ENCODE results near the gene PPP1R14D. TPM values are rescaled to one million over a fixed set of nuclear protein-coding genes. Genes with fewer than 3 reads are reported as not detected.

PPP1R14D gene
- polyA plus RNA-seq, 3 donors = 0.27 to 0.61 (median 0.44) TPM

- no peak for DNase-seq (ENCODE audit: extremely low read depth in 1 of 11, low read depth in 9 of 11, low spot score in 4 of 11)
Observed at GRCh38 chr15:40793216-40793989, 35.1 kb downstream of the PPP1R14D start.

- DNase-seq (ENCODE audit: extremely low read depth in 1 of 11, low read depth in 9 of 11, low spot score in 4 of 11) = no peak
Observed at GRCh38 chr15:40792394-40792793, 36.1 kb downstream of the PPP1R14D start.

GRCh38 chr15:40790718-40791117, 37.8 kb downstream of the PPP1R14D start:
- no peak for DNase-seq (ENCODE audit: extremely low read depth in 1 of 11, low read depth in 9 of 11, low spot score in 4 of 11)

- DNase-seq (ENCODE audit: extremely low read depth in 1 of 11, low read depth in 9 of 11, low spot score in 4 of 11) = no peak
Observed at GRCh38 chr15:40789999-40790398, 38.5 kb downstream of the PPP1R14D start.

- no peak for DNase-seq (ENCODE audit: extremely low read depth in 1 of 11, low read depth in 9 of 11, low spot score in 4 of 11)
Observed at GRCh38 chr15:40789119-40789518, 39.4 kb downstream of the PPP1R14D start.

- DNase-seq (ENCODE audit: extremely low read depth in 1 of 11, low read depth in 9 of 11, low spot score in 4 of 11) = no peak
Observed at GRCh38 chr15:40787991-40788390, 40.5 kb downstream of the PPP1R14D start.

GRCh38 chr15:40787344-40787841, 41.1 kb downstream of the PPP1R14D start:
- peak in 1 of 11 donors; percentile 58 for DNase-seq (ENCODE audit: extremely low read depth in 1 of 11, low read depth in 9 of 11, low spot score in 4 of 11)

GRCh38 chr15:40785814-40786213, 42.7 kb downstream of the PPP1R14D start:
- DNase-seq (ENCODE audit: extremely low read depth in 1 of 11, low read depth in 9 of 11, low spot score in 4 of 11) = no peak

- DNase-seq (ENCODE audit: extremely low read depth in 1 of 11, low read depth in 9 of 11, low spot score in 4 of 11) = no peak
Observed at GRCh38 chr15:40785164-40785563, 43.3 kb downstream of the PPP1R14D start.

- DNase-seq (ENCODE audit: extremely low read depth in 1 of 11, low read depth in 9 of 11, low spot score in 4 of 11) = peak in 1 of 11 donors; percentile 51
Observed at GRCh38 chr15:40782609-40783227, 45.8 kb downstream of the PPP1R14D start.

- DNase-seq (ENCODE audit: extremely low read depth in 1 of 11, low read depth in 9 of 11, low spot score in 4 of 11) = no peak
Observed at GRCh38 chr15:40776537-40777141, 51.9 kb downstream of the PPP1R14D start.

- no peak for DNase-seq (ENCODE audit: extremely low read depth in 1 of 11, low read depth in 9 of 11, low spot score in 4 of 11)
Observed at GRCh38 chr15:40775740-40776536, 52.6 kb downstream of the PPP1R14D start.

GRCh38 chr15:40775007-40775406, 53.5 kb downstream of the PPP1R14D start:
- no peak for DNase-seq (ENCODE audit: extremely low read depth in 1 of 11, low read depth in 9 of 11, low spot score in 4 of 11)

- DNase-seq (ENCODE audit: extremely low read depth in 1 of 11, low read depth in 9 of 11, low spot score in 4 of 11) = no peak
Observed at GRCh38 chr15:40773902-40774301, 54.6 kb downstream of the PPP1R14D start.

- DNase-seq (ENCODE audit: extremely low read depth in 1 of 11, low read depth in 9 of 11, low spot score in 4 of 11) = no peak
Observed at GRCh38 chr15:40773496-40773895, 55.0 kb downstream of the PPP1R14D start.

GRCh38 chr15:40772014-40772413, 56.5 kb downstream of the PPP1R14D start:
- DNase-seq (ENCODE audit: extremely low read depth in 1 of 11, low read depth in 9 of 11, low spot score in 4 of 11) = no peak

GRCh38 chr15:40771242-40771641, 57.3 kb downstream of the PPP1R14D start:
- no peak for DNase-seq (ENCODE audit: extremely low read depth in 1 of 11, low read depth in 9 of 11, low spot score in 4 of 11)

- no peak for DNase-seq (ENCODE audit: extremely low read depth in 1 of 11, low read depth in 9 of 11, low spot score in 4 of 11)
Observed at GRCh38 chr15:40770147-40770721, 58.3 kb downstream of the PPP1R14D start.
